HG02938 (cell line): Measurements from ENCODE around the gene TCF15.

Experiments
- ATAC-seq: cut with Tn5 transposase; IDR thresholded peaks from one replicate; pipeline ENCODE4 v1.9.1; 2021; ENCODE audit warnings: mild to moderate bottlenecking, moderate library complexity; ENCODE audit not compliant: unreplicated experiment

TCF15 gene

GRCh38 chr20:558117-558516 is 52.0 kb downstream of the TCF15 start:
- ATAC-seq, result no peak

GRCh38 chr20:556984-557383 is 53.1 kb downstream of the TCF15 start:
- no peak for ATAC-seq

GRCh38 chr20:555976-556385 is 54.1 kb downstream of the TCF15 start:
- no peak for ATAC-seq
